ENCODE data around the gene PLEKHD1. TPM values are rescaled to one million over a fixed set of nuclear protein-coding genes. Genes with fewer than 3 reads are reported as not detected.
"Not testable (repeated sequence)": the region's sequence is repeated elsewhere in the genome, so short reads cannot be mapped to it uniquely, and the experiment has no call there.

The PLEKHD1 gene
- total RNA-seq, 1 donor from 2014 or later = 0.80 TPM

DNA sequence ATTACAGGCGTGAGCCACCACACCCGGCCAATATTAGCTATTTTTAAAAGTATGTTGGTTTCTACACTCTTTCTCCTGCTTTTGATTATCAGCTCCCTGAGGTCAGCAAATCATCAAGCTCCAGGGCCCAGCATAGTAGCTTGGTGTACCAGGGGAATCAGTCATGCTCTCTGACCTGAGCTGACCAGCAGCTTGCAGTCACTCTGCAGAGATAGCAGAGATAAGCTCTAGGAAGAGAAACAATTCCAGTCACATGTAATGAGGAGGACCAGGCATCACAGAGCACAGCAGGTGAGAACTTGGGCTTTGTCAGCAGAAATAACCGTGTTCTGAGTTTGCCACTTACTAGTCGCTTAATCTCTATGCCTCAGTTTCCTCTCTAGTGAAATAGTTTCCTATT lies 8.5 kb downstream of the PLEKHD1 start:
- H3K4me1 Mint-ChIP-seq (ENCODE audit: unreplicated experiment) = no peaks in the 10 kb centered on the region
- no peaks in the 10 kb centered on the region for H3K9me3 Mint-ChIP-seq (ENCODE audit: unreplicated experiment)
- H3K36me3 Mint-ChIP-seq (ENCODE audit: low read depth, unreplicated experiment) = no peaks in the 10 kb centered on the region
- no peak overlapping the region for H3K4me3 Mint-ChIP-seq (ENCODE audit: unreplicated experiment)
- no peak for DNase-seq (ENCODE audit: low spot score)
- peaks cover 21% of the 10 kb centered on the region for H3K27me3 Mint-ChIP-seq (ENCODE audit: unreplicated experiment)
- TF ChIP-seq, protein P1, sequence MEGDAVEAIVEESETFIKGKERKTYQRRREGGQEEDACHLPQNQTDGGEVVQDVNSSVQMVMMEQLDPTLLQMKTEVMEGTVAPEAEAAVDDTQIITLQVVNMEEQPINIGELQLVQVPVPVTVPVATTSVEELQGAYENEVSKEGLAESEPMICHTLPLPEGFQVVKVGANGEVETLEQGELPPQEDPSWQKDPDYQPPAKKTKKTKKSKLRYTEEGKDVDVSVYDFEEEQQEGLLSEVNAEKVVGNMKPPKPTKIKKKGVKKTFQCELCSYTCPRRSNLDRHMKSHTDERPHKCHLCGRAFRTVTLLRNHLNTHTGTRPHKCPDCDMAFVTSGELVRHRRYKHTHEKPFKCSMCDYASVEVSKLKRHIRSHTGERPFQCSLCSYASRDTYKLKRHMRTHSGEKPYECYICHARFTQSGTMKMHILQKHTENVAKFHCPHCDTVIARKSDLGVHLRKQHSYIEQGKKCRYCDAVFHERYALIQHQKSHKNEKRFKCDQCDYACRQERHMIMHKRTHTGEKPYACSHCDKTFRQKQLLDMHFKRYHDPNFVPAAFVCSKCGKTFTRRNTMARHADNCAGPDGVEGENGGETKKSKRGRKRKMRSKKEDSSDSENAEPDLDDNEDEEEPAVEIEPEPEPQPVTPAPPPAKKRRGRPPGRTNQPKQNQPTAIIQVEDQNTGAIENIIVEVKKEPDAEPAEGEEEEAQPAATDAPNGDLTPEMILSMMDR (IDR thresholded peaks at IDR 0.05; ENCODE audit: unreplicated experiment) = no peak
- no peak overlapping the region for H3K27ac Mint-ChIP-seq (ENCODE audit: unreplicated experiment)

DNA sequence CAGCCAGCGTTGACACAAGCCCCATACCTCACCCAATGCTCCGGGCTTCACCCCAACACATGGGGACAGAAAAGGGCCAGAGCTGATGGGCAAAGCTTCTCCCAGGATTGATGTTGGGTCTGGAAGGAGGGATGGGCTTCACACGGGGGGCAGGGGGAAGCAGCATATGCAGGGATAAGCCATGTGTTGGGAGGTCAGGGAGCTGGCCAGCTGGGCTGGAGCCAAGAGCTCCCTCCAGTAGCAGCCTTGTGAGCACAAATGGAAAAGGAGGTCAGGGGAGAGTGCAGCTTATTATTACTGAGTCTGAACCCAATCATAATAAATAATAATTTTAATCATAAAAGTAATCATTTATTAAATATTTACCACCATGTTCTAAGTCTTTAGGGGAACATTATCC lies 9.3 kb downstream of the PLEKHD1 start:
- Mint-ChIP-seq H3K9me3 (ENCODE audit: unreplicated experiment) (no peaks in the 10 kb centered on the region), H3K4me1 (ENCODE audit: unreplicated experiment) (no peaks in the 10 kb centered on the region), H3K4me3 (ENCODE audit: unreplicated experiment) (no peak overlapping the region), H3K27ac (ENCODE audit: unreplicated experiment) (no peak overlapping the region), H3K36me3 (ENCODE audit: low read depth, unreplicated experiment) (no peaks in the 10 kb centered on the region), H3K27me3 (ENCODE audit: unreplicated experiment) (peaks cover 21% of the 10 kb centered on the region)
- TF ChIP-seq, protein P1 (IDR thresholded peaks at IDR 0.05; ENCODE audit: unreplicated experiment) = no peak
- no peak for DNase-seq (ENCODE audit: low spot score)

DNA sequence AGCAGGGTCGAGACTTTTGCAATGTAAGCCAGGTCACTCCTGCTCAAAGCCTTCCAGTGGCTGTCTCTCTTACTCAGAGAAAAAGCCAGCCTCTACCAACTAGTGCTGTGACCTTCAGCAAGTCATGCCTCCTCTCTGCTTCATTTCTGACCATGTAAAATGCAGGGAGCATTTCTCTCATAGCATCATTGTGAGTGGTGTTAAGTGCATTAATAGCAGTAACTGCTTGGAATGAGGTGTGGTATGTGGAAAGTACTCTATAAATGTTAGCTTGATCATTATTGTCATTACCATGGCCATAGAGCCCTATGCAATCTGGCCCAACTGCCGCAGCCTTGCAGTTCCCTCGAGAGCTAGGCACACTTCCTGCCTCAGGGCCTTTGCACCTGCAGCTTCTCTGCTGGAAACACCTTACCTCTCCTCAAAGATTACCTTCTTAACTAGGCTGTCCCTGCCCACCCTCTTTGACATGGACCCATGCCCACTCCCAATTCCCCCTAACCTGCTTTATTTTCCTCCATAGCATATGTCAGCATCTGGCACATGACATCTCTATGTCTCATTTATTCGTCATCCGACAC lies 10.9 kb downstream of the PLEKHD1 start:
- TF ChIP-seq, protein P1 (IDR thresholded peaks at IDR 0.05; ENCODE audit: unreplicated experiment) = no peak
- Mint-ChIP-seq H3K9me3 (ENCODE audit: unreplicated experiment) (no peaks in the 10 kb centered on the region), H3K27ac (ENCODE audit: unreplicated experiment) (no peak overlapping the region), H3K36me3 (ENCODE audit: low read depth, unreplicated experiment) (no peaks in the 10 kb centered on the region), H3K27me3 (ENCODE audit: unreplicated experiment) (peaks cover 21% of the 10 kb centered on the region), H3K4me1 (ENCODE audit: unreplicated experiment) (no peaks in the 10 kb centered on the region), H3K4me3 (ENCODE audit: unreplicated experiment) (no peak overlapping the region)
- DNase-seq (ENCODE audit: low spot score) = no peak

DNA sequence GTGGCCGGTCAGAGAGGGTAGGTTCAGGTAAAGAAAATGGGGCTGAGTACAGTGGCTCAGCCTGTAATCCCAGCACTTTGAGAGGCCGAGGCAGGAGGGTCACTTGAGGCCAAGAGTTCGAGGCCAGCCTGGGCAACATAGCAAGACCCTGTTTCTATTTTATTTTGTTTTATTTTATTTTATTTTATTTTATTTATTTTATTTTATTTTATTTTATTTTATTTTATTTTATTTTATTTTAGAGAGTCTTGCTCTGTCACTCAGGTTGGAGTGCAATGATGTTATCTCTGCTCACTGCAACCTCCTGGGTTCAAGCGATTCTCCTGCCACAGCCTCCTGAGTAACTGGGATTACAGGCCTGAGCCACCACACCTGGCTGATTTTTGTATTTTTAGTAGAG lies 13.3 kb downstream of the PLEKHD1 start:
- peaks cover 16% of the 10 kb centered on the region for H3K27me3 Mint-ChIP-seq (ENCODE audit: unreplicated experiment)
- H3K9me3 Mint-ChIP-seq (ENCODE audit: unreplicated experiment); H3K4me3 Mint-ChIP-seq (ENCODE audit: unreplicated experiment); DNase-seq (ENCODE audit: low spot score); H3K27ac Mint-ChIP-seq (ENCODE audit: unreplicated experiment); H3K4me1 Mint-ChIP-seq (ENCODE audit: unreplicated experiment); H3K36me3 Mint-ChIP-seq (ENCODE audit: low read depth, unreplicated experiment): not testable (repeated sequence)

DNA sequence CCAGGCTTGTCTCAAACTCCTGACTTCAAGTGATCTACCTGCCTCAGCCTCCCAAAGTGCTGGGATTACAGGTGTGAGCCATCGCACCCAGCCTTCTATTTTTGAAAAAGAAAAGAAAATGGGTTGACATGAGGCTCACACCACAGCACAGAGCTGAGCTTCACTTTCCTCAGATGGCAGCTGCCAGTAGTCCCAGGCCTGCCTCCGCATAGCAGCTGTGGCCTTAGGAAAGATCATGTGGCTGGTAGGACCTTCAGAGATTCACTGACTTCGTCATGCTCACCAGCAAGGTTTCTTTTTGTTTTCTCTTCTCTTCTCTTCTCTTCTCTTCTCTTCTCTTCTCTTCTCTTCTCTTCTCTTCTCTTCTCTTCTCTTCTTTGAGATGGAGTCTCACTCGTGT lies 13.8 kb downstream of the PLEKHD1 start:
- peaks cover 16% of the 10 kb centered on the region for H3K27me3 Mint-ChIP-seq (ENCODE audit: unreplicated experiment)
- H3K9me3 Mint-ChIP-seq (ENCODE audit: unreplicated experiment); H3K4me3 Mint-ChIP-seq (ENCODE audit: unreplicated experiment); H3K4me1 Mint-ChIP-seq (ENCODE audit: unreplicated experiment); DNase-seq (ENCODE audit: low spot score); H3K36me3 Mint-ChIP-seq (ENCODE audit: low read depth, unreplicated experiment); H3K27ac Mint-ChIP-seq (ENCODE audit: unreplicated experiment): not testable (repeated sequence)

DNA sequence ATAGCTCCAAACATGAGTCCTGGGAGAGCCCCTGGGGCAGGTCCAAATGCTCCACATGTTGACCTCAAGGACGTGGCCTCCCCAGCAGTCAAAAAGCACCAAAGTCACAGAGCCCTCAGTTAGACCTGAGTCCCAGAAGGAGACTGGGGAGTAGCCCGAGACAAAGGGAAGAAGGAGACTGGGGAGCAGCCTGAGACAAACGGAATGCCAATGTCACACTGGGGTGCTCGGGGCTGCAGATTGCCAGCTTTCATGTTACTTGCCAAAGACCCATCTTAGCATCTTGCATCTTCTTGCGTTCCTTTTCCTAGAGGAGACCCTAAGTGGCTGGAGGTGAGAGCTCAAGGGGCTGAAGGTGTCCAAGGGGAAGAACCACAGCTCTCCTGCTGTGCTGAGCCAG lies 14.9 kb downstream of the PLEKHD1 start:
- H3K36me3 Mint-ChIP-seq (ENCODE audit: low read depth, unreplicated experiment) = no peaks in the 10 kb centered on the region
- H3K4me3 Mint-ChIP-seq (ENCODE audit: unreplicated experiment) = no peak overlapping the region
- no peak for DNase-seq (ENCODE audit: low spot score)
- H3K4me1 Mint-ChIP-seq (ENCODE audit: unreplicated experiment) = no peaks in the 10 kb centered on the region
- peaks cover 16% of the 10 kb centered on the region for H3K27me3 Mint-ChIP-seq (ENCODE audit: unreplicated experiment)
- H3K27ac Mint-ChIP-seq (ENCODE audit: unreplicated experiment) = no peak overlapping the region
- H3K9me3 Mint-ChIP-seq (ENCODE audit: unreplicated experiment) = no peaks in the 10 kb centered on the region
- TF ChIP-seq, protein P1 (IDR thresholded peaks at IDR 0.05; ENCODE audit: unreplicated experiment) = no peak

Data from endothelial cell (in vitro differentiated cells).